Loucy (cell line): ENCODE data around the gene NTN4.

Source experiments
- H2AFZ ChIP-seq: fragments of 200-600 bp; sonication (generic); 2 replicates; pipeline ENCODE4 v1.6.0; 2016; ENCODE audit warnings: antibody characterized with exemption, mild to moderate bottlenecking, low read length, moderate library complexity
- H3F3A ChIP-seq: fragments of 200-600 bp; 2 replicates; pipeline ENCODE4 v1.6.0; 2016; ENCODE audit warnings: antibody characterized with exemption, low read depth, mild to moderate bottlenecking
- H3K27me3 ChIP-seq: fragments of 200-600 bp; sonication (generic); 2 replicates; pipeline ENCODE4 v1.6.1; 2014; ENCODE audit warnings: low read length, mild to moderate bottlenecking; ENCODE audit not compliant: insufficient read depth, poor library complexity, severe bottlenecking
- H3K36me3 ChIP-seq: fragments of 200-600 bp; sonication (generic); 2 replicates; pipeline ENCODE4 v1.6.1; 2016; ENCODE audit warnings: low read length; ENCODE audit not compliant: insufficient read depth
- H3K4me1 ChIP-seq: fragments of 200-600 bp; sonication (generic); 2 replicates; pipeline ENCODE4 v1.5.1; 2014; ENCODE audit warnings: low read length, mild to moderate bottlenecking; ENCODE audit not compliant: insufficient read depth, poor library complexity, severe bottlenecking
- H3K4me2 ChIP-seq: fragments of 200-600 bp; sonication (generic); 2 replicates; pipeline ENCODE4 v1.6.0; 2014; ENCODE audit warnings: antibody characterized with exemption, low read length, low read depth, mild to moderate bottlenecking; ENCODE audit not compliant: poor library complexity, severe bottlenecking
- H3K4me3 ChIP-seq: fragments of 200-600 bp; sonication (generic); 2 replicates; pipeline ENCODE4 v1.5.1; 2014; ENCODE audit warnings: low read length, mild to moderate bottlenecking, mixed read lengths; ENCODE audit not compliant: poor library complexity, severe bottlenecking
- H3K79me2 ChIP-seq: fragments of 200-600 bp; sonication (generic); 2 replicates; pipeline ENCODE4 v1.6.1; 2014; ENCODE audit warnings: low read length; ENCODE audit not compliant: insufficient read depth
- H3K9ac ChIP-seq: fragments of 200-600 bp; sonication (generic); 2 replicates; pipeline ENCODE4 v1.6.0; 2014; ENCODE audit warnings: mild to moderate bottlenecking, low read depth, low read length, moderate library complexity; ENCODE audit not compliant: poor library complexity, severe bottlenecking
- H3K9me2 ChIP-seq: fragments of 200-600 bp; sonication (generic); replicated peaks from 2 replicates; pipeline ENCODE4 v1.6.1; 2016; ENCODE audit warnings: low read depth, low read length, mixed read lengths
- H3K9me3 ChIP-seq: fragments of 200-600 bp; sonication (generic); 2 replicates; pipeline ENCODE4 v1.6.1; 2014; ENCODE audit warnings: mild to moderate bottlenecking, antibody characterized with exemption, low read length, low read depth; ENCODE audit not compliant: insufficient read depth
- H4K20me1 ChIP-seq: fragments of 200-600 bp; sonication (generic); 2 replicates; pipeline ENCODE4 v1.6.0; 2014; ENCODE audit warnings: antibody characterized with exemption, low read length, mild to moderate bottlenecking; ENCODE audit not compliant: insufficient read depth, poor library complexity, severe bottlenecking
- CTCF ChIP-seq: fragments of 200-600 bp; sonication (generic); conservative IDR thresholded peaks from 2 replicates; pipeline ENCODE4 v1.5.1; 2014; ENCODE audit warnings: mild to moderate bottlenecking, antibody characterized with exemption, low read length
- EZH2phosphoT487 ChIP-seq: fragments of 200-600 bp; IDR thresholded peaks from 2 replicates; pipeline ENCODE4 v1.6.1; 2018; ENCODE audit warnings: antibody characterized with exemption, mild to moderate bottlenecking, moderate library complexity, borderline replicate concordance

NTN4 gene

GRCh38 chr12:95653771-95654546 lies 136.6 kb downstream of the NTN4 start:
- H3K4me2 ChIP-seq: no peak overlapping the region

GRCh38 chr12:95651681-95652080 lies 138.9 kb downstream of the NTN4 start:
- Histone ChIP-seq H3K4me2 (no peak overlapping the region), H2AFZ (no peak overlapping the region), H3K9me3 (no peaks in the 10 kb centered on the region), H3K36me3 (no peaks in the 10 kb centered on the region), H3K9ac (no peak overlapping the region), H3K27me3 (no peaks in the 10 kb centered on the region), H3K4me1 (no peaks in the 10 kb centered on the region), H3K4me3 (no peak overlapping the region), H4K20me1 (no peaks in the 10 kb centered on the region), H3K9me2 (no peaks in the 10 kb centered on the region), H3K79me2 (no peaks in the 10 kb centered on the region), H3F3A (peaks cover 4% of the 10 kb centered on the region; the same call in 1 of the 2 replicates)
- no peak for TF ChIP-seq EZH2phosphoT487
- TF ChIP-seq CTCF: no peak

More at GRCh38 chr12:95653771-95654546, 136.6 kb downstream of the NTN4 start:
- Histone ChIP-seq H3K79me2 (no peaks in the 10 kb centered on the region), H4K20me1 (no peaks in the 10 kb centered on the region), H2AFZ (no peak overlapping the region), H3F3A (peaks cover 4% of the 10 kb centered on the region; the same call in 1 of the 2 replicates), H3K27me3 (no peaks in the 10 kb centered on the region), H3K36me3 (no peaks in the 10 kb centered on the region), H3K9ac (no peak overlapping the region), H3K9me2 (no peaks in the 10 kb centered on the region), H3K4me1 (no peaks in the 10 kb centered on the region), H3K4me3 (no peak overlapping the region), H3K9me3 (no peaks in the 10 kb centered on the region)
- no peak for TF ChIP-seq CTCF
- TF ChIP-seq EZH2phosphoT487: no peak

- Histone ChIP-seq H4K20me1 (no peaks in the 10 kb centered on the region), H2AFZ (no peak overlapping the region), H3K4me2 (no peak overlapping the region), H3K9me2 (no peaks in the 10 kb centered on the region), H3K4me1 (no peaks in the 10 kb centered on the region), H3K9me3 (no peaks in the 10 kb centered on the region), H3K9ac (no peak overlapping the region), H3K36me3 (no peaks in the 10 kb centered on the region), H3K79me2 (no peaks in the 10 kb centered on the region), H3F3A (peaks cover 4% of the 10 kb centered on the region; the same call in 1 of the 2 replicates), H3K27me3 (no peaks in the 10 kb centered on the region), H3K4me3 (no peak overlapping the region)
- TF ChIP-seq EZH2phosphoT487 (no peak), CTCF (no peak)
These were observed 141.4 kb downstream of the NTN4 start for GRCh38 chr12:95648990-95649791.
